ENCODE results near the gene MPIG6B.

GRCh38 chr6:31702405-31702818 is 20.8 kb upstream of the MPIG6B start:
- TF ChIP-seq YY1 (IDR thresholded peaks at IDR 0.05) (no peak), GABPA (IDR thresholded peaks at IDR 0.05 in 1 of 2, conservative IDR thresholded peaks at IDR 0.05 in 1 of 2) (no peak), TAF1 (conservative IDR thresholded peaks at IDR 0.05) (no peak), CTCF (IDR thresholded peaks at IDR 0.05; ENCODE audit: low read depth, low read length, missing input control) (no peak), JUND (IDR thresholded peaks at IDR 0.05) (no peak), RAD21 (IDR thresholded peaks at IDR 0.05) (no peak), MAX (IDR thresholded peaks at IDR 0.05) (no peak), HNF4A (conservative IDR thresholded peaks at IDR 0.05) (no peak), SP1 (IDR thresholded peaks at IDR 0.05) (no peak), FOXA1 (IDR thresholded peaks at IDR 0.05) (no peak)
- TF ChIP-seq, protein P1, sequence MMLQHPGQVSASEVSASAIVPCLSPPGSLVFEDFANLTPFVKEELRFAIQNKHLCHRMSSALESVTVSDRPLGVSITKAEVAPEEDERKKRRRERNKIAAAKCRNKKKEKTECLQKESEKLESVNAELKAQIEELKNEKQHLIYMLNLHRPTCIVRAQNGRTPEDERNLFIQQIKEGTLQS (IDR thresholded peaks at IDR 0.05), result no peak
- TF ChIP-seq, protein P2, sequence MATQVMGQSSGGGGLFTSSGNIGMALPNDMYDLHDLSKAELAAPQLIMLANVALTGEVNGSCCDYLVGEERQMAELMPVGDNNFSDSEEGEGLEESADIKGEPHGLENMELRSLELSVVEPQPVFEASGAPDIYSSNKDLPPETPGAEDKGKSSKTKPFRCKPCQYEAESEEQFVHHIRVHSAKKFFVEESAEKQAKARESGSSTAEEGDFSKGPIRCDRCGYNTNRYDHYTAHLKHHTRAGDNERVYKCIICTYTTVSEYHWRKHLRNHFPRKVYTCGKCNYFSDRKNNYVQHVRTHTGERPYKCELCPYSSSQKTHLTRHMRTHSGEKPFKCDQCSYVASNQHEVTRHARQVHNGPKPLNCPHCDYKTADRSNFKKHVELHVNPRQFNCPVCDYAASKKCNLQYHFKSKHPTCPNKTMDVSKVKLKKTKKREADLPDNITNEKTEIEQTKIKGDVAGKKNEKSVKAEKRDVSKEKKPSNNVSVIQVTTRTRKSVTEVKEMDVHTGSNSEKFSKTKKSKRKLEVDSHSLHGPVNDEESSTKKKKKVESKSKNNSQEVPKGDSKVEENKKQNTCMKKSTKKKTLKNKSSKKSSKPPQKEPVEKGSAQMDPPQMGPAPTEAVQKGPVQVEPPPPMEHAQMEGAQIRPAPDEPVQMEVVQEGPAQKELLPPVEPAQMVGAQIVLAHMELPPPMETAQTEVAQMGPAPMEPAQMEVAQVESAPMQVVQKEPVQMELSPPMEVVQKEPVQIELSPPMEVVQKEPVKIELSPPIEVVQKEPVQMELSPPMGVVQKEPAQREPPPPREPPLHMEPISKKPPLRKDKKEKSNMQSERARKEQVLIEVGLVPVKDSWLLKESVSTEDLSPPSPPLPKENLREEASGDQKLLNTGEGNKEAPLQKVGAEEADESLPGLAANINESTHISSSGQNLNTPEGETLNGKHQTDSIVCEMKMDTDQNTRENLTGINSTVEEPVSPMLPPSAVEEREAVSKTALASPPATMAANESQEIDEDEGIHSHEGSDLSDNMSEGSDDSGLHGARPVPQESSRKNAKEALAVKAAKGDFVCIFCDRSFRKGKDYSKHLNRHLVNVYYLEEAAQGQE (IDR thresholded peaks at IDR 0.05), result no peak
